Naive thymus-derived CD4-positive, alpha-beta T cell (primary cell): ENCODE measurements around the gene SCN7A. TPM values are rescaled to one million over a fixed set of nuclear protein-coding genes. Genes with fewer than 3 reads are reported as not detected.
"Not testable (repeated sequence)": the region's sequence is repeated elsewhere in the genome, so short reads cannot be mapped to it uniquely, and the experiment has no call there.

Source experiments
- ATAC-seq: fragments of 150-1000 bp; cut with Tn5 transposase; 2 replicates; pipeline ENCODE4 v1.10.0; 2021; ENCODE audit warnings: mild to moderate bottlenecking, moderate library complexity
- CTCF ChIA-PET: fragments of 350-600 bp; sonication (Branson Sonifier 250); formaldehyde crosslinking; loops from one replicate; lab custom pipeline; 2021; ENCODE audit warnings: antibody characterized with exemption; lab: Charles Lee
- POLR2A ChIA-PET: fragments of 350-600 bp; sonication (Branson Sonifier 250); formaldehyde crosslinking; loops from one replicate; lab custom pipeline; 2021; ENCODE audit warnings: antibody characterized with exemption, inconsistent platforms; lab: Charles Lee
- DNase-seq, 9 donors: peaks; one replicate each; pipeline versions ENCODE4 v3.0.0 to v3.0.0-alpha.2; 2020 to 2022; ENCODE audit warnings: mixed read lengths in 1 of 9
- H3K27ac ChIP-seq: one replicate; pipeline ENCODE4 v1.7.0; 2013; ENCODE audit warnings: mild to moderate bottlenecking, low read depth, low read length, moderate library complexity
- H3K27me3 ChIP-seq, 2 donors: one replicate each; pipeline ENCODE4 v1.7.0; 2013; ENCODE audit warnings: low read length in 2 of 2, mild to moderate bottlenecking in 2 of 2, moderate library complexity in 2 of 2; ENCODE audit not compliant: control insufficient read depth in 2 of 2, insufficient read depth in 2 of 2
- H3K36me3 ChIP-seq, 3 experiments: 1 replicate in 2 of 3; 2 replicates in 1 of 3; pipeline ENCODE4 v1.7.0; 2013; ENCODE audit warnings: low read length in 3 of 3, mild to moderate bottlenecking in 3 of 3, moderate library complexity in 1 of 3; ENCODE audit not compliant: insufficient read depth in 3 of 3, control insufficient read depth in 2 of 3
- H3K4me1 ChIP-seq, 2 donors: one replicate each; pipeline ENCODE4 v1.7.0; 2013; ENCODE audit warnings: low read length in 2 of 2, mild to moderate bottlenecking in 2 of 2, moderate library complexity in 1 of 2; ENCODE audit not compliant: control insufficient read depth in 2 of 2, insufficient read depth in 2 of 2
- H3K4me3 ChIP-seq: 2 replicates; pipeline ENCODE4 v1.7.0; 2013; ENCODE audit warnings: mild to moderate bottlenecking, low read length
- H3K9me3 ChIP-seq, 3 experiments: 1 replicate in 2 of 3; 2 replicates in 1 of 3; pipeline ENCODE4 v1.7.0; 2013; ENCODE audit warnings: low read length in 3 of 3; ENCODE audit not compliant: control insufficient read depth in 2 of 3
- H3K27ac Mint-ChIP-seq, 9 donors: one replicate each; pipeline ENCODE4 v1.8.0; 2020 to 2022; ENCODE audit warnings: mixed read lengths in 9 of 9, mild to moderate bottlenecking in 8 of 9, moderate library complexity in 5 of 9, inconsistent platforms in 2 of 9
- H3K27me3 Mint-ChIP-seq, 5 donors: one replicate each; pipeline ENCODE4 v1.8.0; 2021 to 2022; ENCODE audit warnings: mixed read lengths in 5 of 5, mild to moderate bottlenecking in 1 of 5
- H3K36me3 Mint-ChIP-seq, 5 donors: one replicate each; pipeline ENCODE4 v1.8.0; 2020 to 2022; ENCODE audit warnings: mixed read lengths in 5 of 5, mild to moderate bottlenecking in 3 of 5, inconsistent platforms in 1 of 5
- H3K4me1 Mint-ChIP-seq, 7 donors: one replicate each; pipeline ENCODE4 v1.8.0; 2020 to 2022; ENCODE audit warnings: mixed read lengths in 7 of 7, mild to moderate bottlenecking in 3 of 7, inconsistent platforms in 1 of 7
- H3K4me3 Mint-ChIP-seq, 10 donors: one replicate each; pipeline ENCODE4 v1.8.0; 2020 to 2022; ENCODE audit warnings: mild to moderate bottlenecking in 10 of 10, mixed read lengths in 10 of 10, moderate library complexity in 6 of 10, inconsistent platforms in 2 of 10
- H3K9me3 Mint-ChIP-seq, 11 donors: one replicate each; pipeline ENCODE4 v1.8.0; 2020 to 2022; ENCODE audit warnings: mixed read lengths in 11 of 11, mild to moderate bottlenecking in 4 of 11, inconsistent platforms in 1 of 11, moderate library complexity in 1 of 11
- intact Hi-C, 2 donors: fragments of 100-400 bp; cut with micrococcal nuclease; formaldehyde crosslinking; loops; one replicate each; pipeline ENCODE4 v1.15.1; 2023
- polyA plus RNA-seq, 2 donors: library from polyadenylated mRNA; unstranded; fragments of 300-500 nt; fragmentation: Illumina TruSeq; gene quantifications; one replicate each; pipeline ENCODE4 v1.2.3, GENCODE V29; 2021
- total RNA-seq, 6 experiments: library from RNA in 5 of 6; stranded (reverse) in 5 of 6; gene quantifications; 1 replicate in 5 of 6; 2 replicates in 1 of 6; pipeline ENCODE4 v1.2.3 and lab custom pipeline; 2021 to 2026

The SCN7A gene
- total and polyA plus RNA-seq, 7 experiments from 2014 or later, result 0.05 TPM; not detected in 6

DNA sequence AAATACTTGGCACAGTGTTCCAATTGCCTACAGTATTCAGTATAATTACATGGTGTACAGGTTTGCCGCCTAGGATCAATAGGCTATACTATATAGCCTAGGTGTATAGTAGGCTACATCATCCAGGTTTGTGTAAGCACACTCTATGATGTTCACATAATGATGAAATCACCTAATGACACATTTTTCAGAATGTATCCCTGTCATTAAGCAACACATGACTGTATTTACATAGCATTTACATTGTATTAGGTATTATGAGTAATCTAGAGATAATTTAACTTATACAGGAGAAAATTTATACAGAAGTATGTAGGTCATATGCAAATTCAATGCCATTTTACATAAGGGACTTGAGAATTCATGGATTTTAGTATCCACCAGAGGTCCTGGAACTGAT, 35.4 kb downstream of the SCN7A start:
- Mint-ChIP-seq H3K4me3 (no peak overlapping the region), H3K9me3 (peaks cover 0 to 16% (median 1%) of the 10 kb centered on the region in 11 donors), H3K36me3 (no peaks in the 10 kb centered on the region), H3K27ac (no peak overlapping the region), H3K4me1 (no peaks in the 10 kb centered on the region), H3K27me3 (no peaks in the 10 kb centered on the region)
- H3K9me3 ChIP-seq, result no peaks in the 10 kb centered on the region
- DNase-seq, result no peak
- no peak overlapping the region for H3K4me3 ChIP-seq
- no peak for ATAC-seq
- H3K36me3 ChIP-seq, result no peaks in the 10 kb centered on the region
- CTCF ChIA-PET, result no interaction called here
- intact Hi-C loops, result no loop called here
- POLR2A ChIA-PET, result no interaction called here
- H3K27ac ChIP-seq, result no peak overlapping the region
- no peaks in the 10 kb centered on the region for H3K4me1 ChIP-seq
- H3K27me3 ChIP-seq, result no peaks in the 10 kb centered on the region

DNA sequence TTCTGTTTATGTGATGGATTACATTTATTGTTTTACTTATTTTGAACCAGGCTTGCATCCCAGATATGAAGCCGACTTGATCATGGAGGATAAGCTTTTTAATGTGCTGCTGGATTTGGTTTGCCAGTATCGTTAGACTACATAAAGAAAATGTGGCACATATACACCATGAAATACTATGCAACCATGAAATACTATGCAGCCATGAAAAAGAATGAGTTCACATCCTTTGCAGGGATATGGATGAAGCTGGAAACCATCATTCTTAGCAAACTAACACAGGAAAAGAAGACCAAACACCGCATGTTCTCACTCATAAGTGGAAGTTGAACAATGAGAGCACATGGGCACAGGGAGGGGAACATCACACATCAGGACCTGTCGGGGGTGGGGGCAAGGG, 38.2 kb downstream of the SCN7A start:
- DNase-seq, H3K36me3 Mint-ChIP-seq, H3K36me3 ChIP-seq, H3K27ac ChIP-seq, H3K4me3 ChIP-seq, ATAC-seq, H3K9me3 Mint-ChIP-seq, H3K27me3 Mint-ChIP-seq, CTCF ChIA-PET, H3K27me3 ChIP-seq, H3K4me3 Mint-ChIP-seq, H3K27ac Mint-ChIP-seq, intact Hi-C loops, H3K9me3 ChIP-seq, H3K4me1 ChIP-seq, H3K4me1 Mint-ChIP-seq, POLR2A ChIA-PET: not testable (repeated sequence)

DNA sequence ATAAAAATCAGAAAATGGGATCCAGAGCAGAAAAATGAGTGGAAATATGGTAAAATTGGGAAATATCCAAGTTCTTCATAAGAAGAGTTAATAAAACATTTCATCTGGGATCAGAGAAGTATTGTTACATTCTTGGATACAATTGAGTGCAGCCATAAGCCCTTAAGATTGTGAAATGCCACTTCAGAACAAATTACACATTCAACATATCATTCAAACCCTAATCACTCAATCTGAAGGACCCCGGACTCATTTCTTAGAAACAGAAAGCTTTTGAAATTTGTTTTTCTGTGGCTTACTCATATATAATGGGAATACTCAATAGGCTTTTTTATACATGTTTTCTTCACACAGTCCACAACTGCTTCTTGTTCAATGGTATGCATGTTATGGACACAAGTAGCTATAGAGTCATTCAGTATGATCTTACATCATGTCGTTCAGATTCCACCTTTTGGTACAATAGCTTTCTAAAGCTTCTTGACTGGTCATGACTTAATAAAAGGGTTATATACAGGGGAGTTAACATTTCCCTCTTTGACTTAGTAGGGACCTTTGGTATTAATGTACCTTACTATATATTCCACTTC, 39.9 kb downstream of the SCN7A start:
- H3K27ac ChIP-seq, result no peak overlapping the region

DNA sequence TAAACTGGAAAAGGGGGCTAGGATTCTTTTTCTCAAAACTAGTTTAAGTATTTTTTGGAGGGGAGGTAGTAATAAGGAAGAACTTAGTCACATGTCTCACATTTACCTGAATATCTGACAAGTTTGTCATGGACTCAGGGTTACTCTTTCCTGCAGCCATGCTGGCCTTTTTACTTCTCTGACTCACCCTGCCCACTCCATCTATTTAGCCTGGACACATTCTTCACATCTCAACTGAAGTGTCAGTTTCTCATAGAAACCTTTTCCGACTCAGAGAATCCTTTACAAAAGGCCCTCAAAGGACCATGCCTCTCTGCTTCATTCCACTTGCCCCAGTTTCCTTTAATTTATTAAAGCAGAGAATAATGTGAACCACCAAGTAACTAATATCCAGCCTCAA, 42.6 kb downstream of the SCN7A start:
- POLR2A ChIA-PET, result no interaction called here
- H3K27ac ChIP-seq, result no peak overlapping the region

More for the DNA sequence above, 39.9 kb downstream of the SCN7A start:
- Histone ChIP-seq H3K36me3 (no peaks in the 10 kb centered on the region), H3K27me3 (no peaks in the 10 kb centered on the region), H3K9me3 (no peaks in the 10 kb centered on the region), H3K4me3 (no peak overlapping the region), H3K4me1 (no peaks in the 10 kb centered on the region)
- H3K27me3 Mint-ChIP-seq, result no peaks in the 10 kb centered on the region
- H3K4me3 Mint-ChIP-seq, result no peak overlapping the region
- ChIA-PET CTCF (no interaction called here), POLR2A (no interaction called here)
- intact Hi-C loops, result no loop called here
- DNase-seq, result no peak
- H3K36me3 Mint-ChIP-seq, result no peaks in the 10 kb centered on the region
- no peak for ATAC-seq
- no peaks in the 10 kb centered on the region for H3K4me1 Mint-ChIP-seq
- H3K27ac Mint-ChIP-seq, result no peak overlapping the region
- peaks cover 0 to 3% (median 0%) of the 10 kb centered on the region in 11 donors for H3K9me3 Mint-ChIP-seq

DNA sequence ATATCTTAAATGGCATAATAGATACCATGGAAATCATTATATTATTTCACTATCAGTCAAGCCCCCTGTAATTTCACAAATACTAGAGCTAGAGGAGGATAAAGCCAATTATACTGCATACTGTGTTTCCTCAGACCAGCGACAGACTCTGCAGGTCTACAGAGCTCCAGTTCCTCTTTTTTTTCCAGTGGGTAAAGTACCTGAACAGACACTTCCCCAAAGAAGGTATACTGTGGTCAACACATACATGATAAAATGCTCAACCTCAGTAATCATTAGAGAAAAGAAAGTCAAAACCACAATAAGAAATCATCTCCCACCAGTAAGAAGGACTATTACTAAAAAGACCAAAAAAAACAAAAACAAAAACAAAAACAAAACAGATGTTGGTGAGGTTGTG, 44.6 kb downstream of the SCN7A start:
- H3K27me3 Mint-ChIP-seq, result no peaks in the 10 kb centered on the region
- H3K27ac Mint-ChIP-seq, result no peak overlapping the region
- no peak overlapping the region for H3K4me3 Mint-ChIP-seq
- intact Hi-C loops, result no loop called here
- Histone ChIP-seq H3K9me3 (no peaks in the 10 kb centered on the region), H3K27ac (no peak overlapping the region), H3K27me3 (no peaks in the 10 kb centered on the region), H3K36me3 (no peaks in the 10 kb centered on the region), H3K4me1 (no peaks in the 10 kb centered on the region), H3K4me3 (no peak overlapping the region)
- peaks cover 0 to 6% (median 0%) of the 10 kb centered on the region in 11 donors for H3K9me3 Mint-ChIP-seq
- ATAC-seq (no peak), DNase-seq (no peak)
- POLR2A ChIA-PET, result no interaction called here
- no peaks in the 10 kb centered on the region for H3K36me3 Mint-ChIP-seq
- no peaks in the 10 kb centered on the region for H3K4me1 Mint-ChIP-seq
- CTCF ChIA-PET, result no interaction called here

More for the DNA sequence above, 42.6 kb downstream of the SCN7A start:
- Mint-ChIP-seq H3K27ac (no peak overlapping the region), H3K27me3 (no peaks in the 10 kb centered on the region), H3K4me3 (no peak overlapping the region), H3K4me1 (no peaks in the 10 kb centered on the region), H3K9me3 (peaks cover 0 to 4% (median 0%) of the 10 kb centered on the region in 11 donors), H3K36me3 (no peaks in the 10 kb centered on the region)
- H3K36me3 ChIP-seq, result no peaks in the 10 kb centered on the region
- DNase-seq, result no peak
- intact Hi-C loops, result no loop called here
- H3K4me3 ChIP-seq, result no peak overlapping the region
- no peaks in the 10 kb centered on the region for H3K4me1 ChIP-seq
- H3K9me3 ChIP-seq, result no peaks in the 10 kb centered on the region
- CTCF ChIA-PET, result no interaction called here
- ATAC-seq, result no peak
- no peaks in the 10 kb centered on the region for H3K27me3 ChIP-seq

DNA sequence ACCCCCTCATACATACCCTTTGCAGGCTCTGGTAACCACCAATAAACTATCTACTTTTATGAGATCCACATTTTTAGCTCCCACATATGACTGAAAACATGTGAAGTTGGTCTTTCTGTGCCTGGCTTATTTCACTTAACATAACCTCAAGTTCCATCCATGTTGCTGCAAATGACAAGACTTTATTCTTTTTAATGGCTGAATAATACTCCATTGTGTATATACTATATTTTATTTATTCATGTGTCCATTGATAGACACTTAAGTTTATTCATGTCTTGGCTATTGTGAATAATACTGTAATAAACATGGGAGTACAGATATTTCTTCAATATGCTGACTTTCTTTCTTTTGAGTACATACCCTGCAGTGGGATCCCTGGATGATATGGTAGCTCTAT, 45.9 kb downstream of the SCN7A start:
- H3K36me3 Mint-ChIP-seq, result no peaks in the 10 kb centered on the region
- peaks cover 0 to 2% (median 0%) of the 10 kb centered on the region in 5 donors for H3K27me3 Mint-ChIP-seq
- Histone ChIP-seq H3K4me3 (no peak overlapping the region), H3K27ac (no peak overlapping the region), H3K9me3 (no peaks in the 10 kb centered on the region), H3K27me3 (no peaks in the 10 kb centered on the region), H3K36me3 (no peaks in the 10 kb centered on the region), H3K4me1 (no peaks in the 10 kb centered on the region)
- H3K4me3 Mint-ChIP-seq, result no peak overlapping the region
- DNase-seq, result no peak
- H3K4me1 Mint-ChIP-seq, result no peaks in the 10 kb centered on the region
- intact Hi-C loops, result no loop called here
- CTCF ChIA-PET, result no interaction called here
- peaks cover 0 to 6% (median 0%) of the 10 kb centered on the region in 11 donors for H3K9me3 Mint-ChIP-seq
- no peak for ATAC-seq
- H3K27ac Mint-ChIP-seq, result no peak overlapping the region
- POLR2A ChIA-PET, result no interaction called here

DNA sequence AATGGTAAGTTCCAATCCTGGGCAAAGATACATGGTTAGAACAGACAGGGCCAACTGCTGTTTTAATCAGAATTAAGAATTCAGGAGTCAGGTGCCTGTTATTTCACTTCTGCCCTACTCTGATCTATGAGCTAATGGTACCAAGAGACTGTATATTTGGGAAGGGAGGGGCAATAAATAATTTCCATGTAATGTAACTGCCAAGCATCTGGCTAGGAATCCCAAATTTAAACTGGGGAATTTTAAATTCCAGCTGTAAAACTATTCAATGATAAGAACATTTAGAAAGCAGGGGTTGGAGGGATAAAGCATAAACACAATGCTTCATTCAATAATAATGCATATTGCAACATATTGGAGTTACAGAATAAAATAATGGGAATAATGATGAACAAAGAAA, 49.7 kb downstream of the SCN7A start:
- no peaks in the 10 kb centered on the region for H3K4me1 Mint-ChIP-seq
- DNase-seq (no peak), ATAC-seq (no peak)
- no peak overlapping the region for H3K27ac Mint-ChIP-seq
- no peaks in the 10 kb centered on the region for H3K4me1 ChIP-seq
- H3K27me3 Mint-ChIP-seq, result peaks cover 0 to 6% (median 0%) of the 10 kb centered on the region in 5 donors
- no peak overlapping the region for H3K27ac ChIP-seq
- intact Hi-C loops, result no loop called here
- peaks cover 0 to 6% (median 0%) of the 10 kb centered on the region in 11 donors for H3K9me3 Mint-ChIP-seq
- H3K9me3 ChIP-seq, result no peaks in the 10 kb centered on the region
- H3K4me3 Mint-ChIP-seq, result no peak overlapping the region
- ChIA-PET POLR2A (no interaction called here), CTCF (no interaction called here)
- no peaks in the 10 kb centered on the region for H3K36me3 Mint-ChIP-seq
- H3K27me3 ChIP-seq, result no peaks in the 10 kb centered on the region
- H3K36me3 ChIP-seq, result no peaks in the 10 kb centered on the region
- no peak overlapping the region for H3K4me3 ChIP-seq
